ENCODE data around the gene SNX24. TPM values are rescaled to one million over a fixed set of nuclear protein-coding genes. Genes with fewer than 3 reads are reported as not detected.

The SNX24 gene
- total and polyA plus RNA-seq, 10 of the 15 experiments (the other 5 are each of a cell fraction or from before 2014, with no cell fraction given): 0.15 to 6.6 (median 4.1) TPM

DNA sequence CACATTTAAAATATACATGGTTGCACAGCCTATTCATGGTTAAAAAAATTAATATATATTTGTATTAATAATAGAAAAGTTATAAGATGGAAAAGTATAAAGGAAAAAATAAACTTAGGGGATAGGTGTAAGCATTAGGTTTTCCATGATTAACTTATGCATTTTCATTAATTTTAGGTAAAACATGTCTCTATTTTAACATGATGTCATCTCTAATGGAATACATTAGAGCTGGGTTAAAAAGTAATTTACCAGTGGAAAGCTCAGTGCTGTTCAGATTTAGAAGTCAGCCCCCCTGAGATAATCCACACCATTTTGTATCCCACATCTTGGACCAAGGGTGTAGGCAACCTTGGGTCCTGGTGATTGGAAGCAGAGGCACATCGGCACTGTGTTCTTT, 49.7 kb downstream of the SNX24 start:
- H3K27me3 ChIP-seq (replicated peaks in 1 of 2; ENCODE audit: control insufficient read depth in 2 of 2, insufficient read depth in 2 of 2, low read length in 1 of 2): no peaks in the 10 kb centered on the region
- no peak overlapping the region for H2AFZ ChIP-seq (ENCODE audit: control insufficient read depth, low read depth, low read length)
- FAIRE-seq (no peak), DNase-seq (ENCODE audit: low read depth, low spot score) (no peak), ATAC-seq (no peak)
- intact Hi-C loops (cut with micrococcal nuclease; ENCODE audit: unreplicated experiment): loop anchor here (5.0 to 10.0 kb wide), 2 partner anchors 378 to 720 kb away; no protein-coding TSS in a partner anchor
- H3K9ac ChIP-seq (ENCODE audit: control insufficient read depth, insufficient read depth, low read length): no peak overlapping the region
- in situ Hi-C loops (cut with MboI): loop anchor here (5.0 kb wide), 1 partner anchor 107 kb away; no protein-coding TSS in a partner anchor
- no peaks in the 10 kb centered on the region for H3K36me3 ChIP-seq (ENCODE audit: control insufficient read depth in 2 of 2, insufficient read depth in 2 of 2, low read length in 1 of 2)
- H3K4me2 ChIP-seq (ENCODE audit: control insufficient read depth, insufficient read depth): no peak overlapping the region
- H3K4me3 ChIP-seq: no peak overlapping the region
- ChIA-PET SMC1A (ENCODE audit: uncharacterized antibody, unreplicated experiment) (interaction anchor here (0.7 to 1.2 kb wide), 3 partner anchors 21 to 111 kb away, joined by 3 read pairs; no protein-coding TSS in a partner anchor), CTCF (no interaction called here), RAD21 (ENCODE audit: unreplicated experiment) (interaction anchor here (0.9 kb wide), 1 partner anchor 715 kb away, joined by 3 read pairs; no protein-coding TSS in a partner anchor), POLR2A (no interaction called here)
- no peaks in the 10 kb centered on the region for H3K9me3 ChIP-seq (replicated peaks; ENCODE audit: control insufficient read depth, insufficient read depth, low read length)
- H3K4me1 ChIP-seq (ENCODE audit: control insufficient read depth, insufficient read depth, low read length): no peaks in the 10 kb centered on the region
- H3K79me2 ChIP-seq (ENCODE audit: control insufficient read depth, insufficient read depth, low read length): no peaks in the 10 kb centered on the region
- no peaks in the 10 kb centered on the region for H4K20me1 ChIP-seq (ENCODE audit: control insufficient read depth, insufficient read depth)
- no TSS peak for BruUV-seq (replicated peaks)
- 83% methylated on average over 1 of the region's 1 CpG for WGBS (ENCODE audit: insufficient coverage, insufficient replicate concordance, low lambda C conversion rate, missing lambda C conversion rate)
- H3K27ac ChIP-seq (ENCODE audit: control insufficient read depth, insufficient read depth): no peak overlapping the region
- TF ChIP-seq ZNF274 (IDR thresholded peaks at IDR 0.05; ENCODE audit: insufficient read depth, insufficient read length): no peak

- no peak overlapping the region for H3K9ac ChIP-seq (ENCODE audit: control insufficient read depth, insufficient read depth, low read length)
- H3K9me3 ChIP-seq (replicated peaks; ENCODE audit: control insufficient read depth, insufficient read depth, low read length): no peaks in the 10 kb centered on the region
- no peak for TF ChIP-seq NFYA (IDR thresholded peaks at IDR 0.05; ENCODE audit: borderline replicate concordance, low read depth, low read length)
- TF ChIP-seq SUZ12 (IDR thresholded peaks at IDR 0.05; ENCODE audit: unreplicated experiment): no peak
- peak; percentile 70 for TF ChIP-seq RAD21 (IDR thresholded peaks at IDR 0.05; ENCODE audit: insufficient read depth, low read depth, low read length)
- TF ChIP-seq SMC3 (IDR thresholded peaks at IDR 0.05; ENCODE audit: borderline replicate concordance, low read length): peak; percentile 62; the same call in 1 of the 2 replicates
- no peak for TF ChIP-seq RBBP5 (conservative IDR thresholded peaks at IDR 0.05)
- TF ChIP-seq JUNB (IDR thresholded peaks at IDR 0.05): no peak
- no peak for TF ChIP-seq NFIC (IDR thresholded peaks at IDR 0.05; ENCODE audit: low read depth, low read length)
- TF ChIP-seq YY1 (IDR thresholded peaks at IDR 0.05; ENCODE audit: low read depth, low read length): no peak
- no peak for TF ChIP-seq STAT1 (conservative IDR thresholded peaks at IDR 0.05)
- TF ChIP-seq, protein P1, sequence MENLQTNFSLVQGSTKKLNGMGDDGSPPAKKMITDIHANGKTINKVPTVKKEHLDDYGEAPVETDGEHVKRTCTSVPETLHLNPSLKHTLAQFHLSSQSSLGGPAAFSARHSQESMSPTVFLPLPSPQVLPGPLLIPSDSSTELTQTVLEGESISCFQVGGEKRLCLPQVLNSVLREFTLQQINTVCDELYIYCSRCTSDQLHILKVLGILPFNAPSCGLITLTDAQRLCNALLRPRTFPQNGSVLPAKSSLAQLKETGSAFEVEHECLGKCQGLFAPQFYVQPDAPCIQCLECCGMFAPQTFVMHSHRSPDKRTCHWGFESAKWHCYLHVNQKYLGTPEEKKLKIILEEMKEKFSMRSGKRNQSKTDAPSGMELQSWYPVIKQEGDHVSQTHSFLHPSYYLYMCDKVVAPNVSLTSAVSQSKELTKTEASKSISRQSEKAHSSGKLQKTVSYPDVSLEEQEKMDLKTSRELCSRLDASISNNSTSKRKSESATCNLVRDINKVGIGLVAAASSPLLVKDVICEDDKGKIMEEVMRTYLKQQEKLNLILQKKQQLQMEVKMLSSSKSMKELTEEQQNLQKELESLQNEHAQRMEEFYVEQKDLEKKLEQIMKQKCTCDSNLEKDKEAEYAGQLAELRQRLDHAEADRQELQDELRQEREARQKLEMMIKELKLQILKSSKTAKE (IDR thresholded peaks at IDR 0.05; ENCODE audit: low read depth, poor library complexity, severe bottlenecking): no peak
- TF ChIP-seq CTCF (IDR thresholded peaks at IDR 0.05 in 2 of 3, conservative IDR thresholded peaks at IDR 0.05 in 1 of 3; ENCODE audit: control insufficient read depth in 2 of 3, extremely low read depth in 1 of 3, insufficient read depth in 1 of 3, low read depth in 3 of 3, low read length in 3 of 3): peak; percentile 30 to 49 (median 48); a peak in 5 of 6 replicates
- TF ChIP-seq NBN (IDR thresholded peaks at IDR 0.05): no peak
- SMC1A ChIA-PET (ENCODE audit: uncharacterized antibody, unreplicated experiment): interaction anchor here (0.9 to 1.5 kb wide), 4 partner anchors 140 to 714 kb away, joined by 3 to 5 read pairs (median 4); no protein-coding TSS in a partner anchor
- in situ Hi-C loops (cut with MboI): loop anchor here (5.0 kb wide), 1 partner anchor 106 kb away; no protein-coding TSS in a partner anchor
- FAIRE-seq (peak; percentile 76), DNase-seq (ENCODE audit: low read depth, low spot score) (no peak), ATAC-seq (0 out of 3 replicates have a peak, but pooled peaks have one; percentile 33)
- intact Hi-C loops (cut with micrococcal nuclease; ENCODE audit: unreplicated experiment): loop anchor here (1.0 to 10.0 kb wide), 4 partner anchors 104 to 718 kb away; no protein-coding TSS in a partner anchor
- H3K36me3 ChIP-seq (ENCODE audit: control insufficient read depth in 2 of 2, insufficient read depth in 2 of 2, low read length in 1 of 2): no peaks in the 10 kb centered on the region
- H3K4me1 ChIP-seq (ENCODE audit: control insufficient read depth, insufficient read depth, low read length): no peaks in the 10 kb centered on the region
- CTCF ChIA-PET: interaction anchor here (0.6 to 1.3 kb wide), 8 partner anchors 16 to 714 kb away, joined by 3 to 6 read pairs (median 4); no protein-coding TSS in a partner anchor
- H3K27ac ChIP-seq (ENCODE audit: control insufficient read depth, insufficient read depth): no peak overlapping the region
- WGBS (ENCODE audit: insufficient coverage, insufficient replicate concordance, low lambda C conversion rate, missing lambda C conversion rate): 24% methylated on average over 4 of the region's 4 CpGs
- BruUV-seq (replicated peaks): no TSS peak
- no peak overlapping the region for H3K4me2 ChIP-seq (ENCODE audit: control insufficient read depth, insufficient read depth)
- POLR2A ChIA-PET: no interaction called here
- no peaks in the 10 kb centered on the region for H3K79me2 ChIP-seq (ENCODE audit: control insufficient read depth, insufficient read depth, low read length)
- no peaks in the 10 kb centered on the region for H3K27me3 ChIP-seq (replicated peaks in 1 of 2; ENCODE audit: control insufficient read depth in 2 of 2, insufficient read depth in 2 of 2, low read length in 1 of 2)
- H2AFZ ChIP-seq (ENCODE audit: control insufficient read depth, low read depth, low read length): no peak overlapping the region
- no peak overlapping the region for H3K4me3 ChIP-seq
- no peaks in the 10 kb centered on the region for H4K20me1 ChIP-seq (ENCODE audit: control insufficient read depth, insufficient read depth)
- RAD21 ChIA-PET (ENCODE audit: unreplicated experiment): no interaction called here
Measured at GRCh38 chr5:122896598-122897282, 51.3 kb downstream of the SNX24 start.
